CD8-positive, alpha-beta memory T cell (primary cell): ENCODE results near the gene UBE2J2. TPM values are rescaled to one million over a fixed set of nuclear protein-coding genes. Genes with fewer than 3 reads are reported as not detected.

ENCODE experiments used
- CTCF ChIA-PET: fragments of 350-600 bp; sonication (Branson Sonifier 250); formaldehyde crosslinking; loops from one replicate; lab custom pipeline; 2021; ENCODE audit warnings: antibody characterized with exemption; lab: Charles Lee
- POLR2A ChIA-PET: fragments of 350-600 bp; sonication (Branson Sonifier 250); formaldehyde crosslinking; loops from one replicate; lab custom pipeline; 2021; ENCODE audit warnings: antibody characterized with exemption; lab: Charles Lee
- DNase-seq, 5 donors: peaks; one replicate each; pipeline versions ENCODE4 v3.0.0 to v3.0.0-alpha.2; 2020 to 2022; ENCODE audit warnings: mixed read lengths in 1 of 5
- H3K27ac ChIP-seq: one replicate; pipeline ENCODE4 v1.7.0; 2013; ENCODE audit warnings: low read depth, mild to moderate bottlenecking, low read length, moderate library complexity
- H3K27me3 ChIP-seq: 2 replicates; pipeline ENCODE4 v1.7.0; 2013; ENCODE audit warnings: low read length, mild to moderate bottlenecking; ENCODE audit not compliant: insufficient read depth, poor library complexity, severe bottlenecking
- H3K36me3 ChIP-seq: 2 replicates; pipeline ENCODE4 v1.7.0; 2013; ENCODE audit warnings: mild to moderate bottlenecking, low read length, moderate library complexity; ENCODE audit not compliant: insufficient read depth
- H3K4me1 ChIP-seq: 2 replicates; pipeline ENCODE4 v1.7.0; 2013; ENCODE audit warnings: mild to moderate bottlenecking, low read length, moderate library complexity; ENCODE audit not compliant: insufficient read depth
- H3K4me3 ChIP-seq: 2 replicates; pipeline ENCODE4 v1.7.0; 2013; ENCODE audit warnings: mild to moderate bottlenecking, low read length
- H3K9me3 ChIP-seq: 2 replicates; pipeline ENCODE4 v1.7.0; 2013; ENCODE audit warnings: mild to moderate bottlenecking, low read length
- H3K27ac Mint-ChIP-seq, 8 donors: one replicate each; pipeline ENCODE4 v1.8.0; 2020 to 2021; ENCODE audit warnings: mixed read lengths in 8 of 8, mild to moderate bottlenecking in 6 of 8, inconsistent platforms in 3 of 8, moderate library complexity in 3 of 8
- H3K27me3 Mint-ChIP-seq, 2 donors: one replicate each; pipeline ENCODE4 v1.8.0; 2020 to 2021; ENCODE audit warnings: mixed read lengths in 2 of 2, mild to moderate bottlenecking in 1 of 2, moderate library complexity in 1 of 2
- H3K36me3 Mint-ChIP-seq, 3 donors: one replicate each; pipeline ENCODE4 v1.8.0; 2020 to 2021; ENCODE audit warnings: mixed read lengths in 3 of 3, inconsistent platforms in 1 of 3, mild to moderate bottlenecking in 1 of 3
- H3K4me1 Mint-ChIP-seq, 3 donors: one replicate each; pipeline ENCODE4 v1.8.0; 2020 to 2021; ENCODE audit warnings: mixed read lengths in 3 of 3, inconsistent platforms in 1 of 3, mild to moderate bottlenecking in 1 of 3
- H3K4me3 Mint-ChIP-seq, 7 donors: one replicate each; pipeline ENCODE4 v1.8.0; 2020 to 2021; ENCODE audit warnings: mixed read lengths in 7 of 7, mild to moderate bottlenecking in 6 of 7, moderate library complexity in 4 of 7, inconsistent platforms in 2 of 7
- H3K9me3 Mint-ChIP-seq, 5 donors: one replicate each; pipeline ENCODE4 v1.8.0; 2020 to 2022; ENCODE audit warnings: mixed read lengths in 5 of 5, mild to moderate bottlenecking in 3 of 5, moderate library complexity in 2 of 5, inconsistent platforms in 1 of 5
- polyA plus RNA-seq: library from polyadenylated mRNA; unstranded; fragments of 300-500 nt; fragmentation: Illumina TruSeq; gene quantifications from one replicate; pipeline ENCODE4 v1.2.3, GENCODE V29; 2021
- total RNA-seq, 2 experiments: library from RNA; stranded (reverse); gene quantifications; one replicate each; pipeline ENCODE4 v1.2.3, GENCODE V29; 2021

UBE2J2 gene
- total and polyA plus RNA-seq, 3 experiments from 2014 or later, result 76.7 to 79.7 (median 79.3) TPM

DNA sequence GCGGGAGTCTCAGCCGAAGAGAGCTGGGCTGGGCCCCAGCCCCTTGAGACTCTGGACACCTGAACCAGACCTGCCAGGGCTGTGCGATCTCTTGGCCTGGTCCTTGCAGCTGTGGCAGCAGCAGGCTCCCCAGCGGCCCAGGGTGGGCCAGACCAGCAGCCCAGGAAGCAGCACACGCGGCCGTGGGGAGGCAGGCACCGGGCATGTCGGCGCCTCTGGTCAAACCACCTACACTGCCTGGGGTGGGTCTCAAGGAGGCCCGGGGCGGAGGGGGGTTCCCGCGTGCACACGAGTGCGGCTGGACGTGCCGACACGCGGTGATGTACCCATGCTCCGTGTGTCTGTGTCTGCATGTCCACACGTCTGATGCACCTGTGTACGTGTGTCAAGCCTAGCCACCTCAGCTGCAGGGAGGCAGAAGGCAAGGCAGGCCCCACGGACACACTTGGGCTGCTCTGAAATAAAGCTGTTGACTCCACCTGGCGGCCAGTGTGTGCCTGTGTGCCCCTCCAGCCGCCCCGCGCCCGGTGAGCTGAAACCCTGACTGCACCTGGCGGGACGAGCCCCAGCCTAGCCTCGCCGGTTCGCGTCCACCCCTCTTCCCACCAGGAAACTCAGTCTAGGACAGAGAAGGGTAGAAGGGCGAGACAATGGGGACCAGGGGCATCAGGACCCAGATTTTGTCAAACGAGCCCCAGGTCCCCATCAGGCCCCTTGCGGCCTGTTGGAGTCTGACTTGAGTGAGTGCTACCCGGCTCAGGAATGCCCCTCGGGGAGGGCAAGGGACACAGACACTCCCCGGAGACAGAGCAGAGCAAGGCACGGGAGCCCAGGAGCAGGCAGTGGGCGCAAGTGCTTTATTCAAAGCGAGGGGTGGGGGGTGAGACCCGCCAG, 18.1 kb upstream of the UBE2J2 start:
- H3K4me1 ChIP-seq, result no peaks in the 10 kb centered on the region
- Mint-ChIP-seq H3K9me3 (no peaks in the 10 kb centered on the region), H3K27ac (no peak overlapping the region), H3K36me3 (no peaks in the 10 kb centered on the region), H3K4me1 (peaks cover 0 to 4% (median 0%) of the 10 kb centered on the region in 3 donors), H3K27me3 (no peaks in the 10 kb centered on the region), H3K4me3 (no peak overlapping the region)
- no peaks in the 10 kb centered on the region for H3K9me3 ChIP-seq
- no peak overlapping the region for H3K4me3 ChIP-seq
- H3K27me3 ChIP-seq, result no peaks in the 10 kb centered on the region
- no peaks in the 10 kb centered on the region for H3K36me3 ChIP-seq
- peak; percentile 48 to 78 (median 55) for DNase-seq
- POLR2A ChIA-PET, result interaction anchor here (1.0 kb wide), 1 partner anchor 13 kb away, joined by 3 read pairs; no protein-coding TSS in a partner anchor
- no peak overlapping the region for H3K27ac ChIP-seq
- CTCF ChIA-PET, result interaction anchor here (0.6 to 2.7 kb wide), 12 partner anchors 8 to 307 kb away, joined by 3 to 52 read pairs (median 4); no protein-coding TSS in a partner anchor

DNA sequence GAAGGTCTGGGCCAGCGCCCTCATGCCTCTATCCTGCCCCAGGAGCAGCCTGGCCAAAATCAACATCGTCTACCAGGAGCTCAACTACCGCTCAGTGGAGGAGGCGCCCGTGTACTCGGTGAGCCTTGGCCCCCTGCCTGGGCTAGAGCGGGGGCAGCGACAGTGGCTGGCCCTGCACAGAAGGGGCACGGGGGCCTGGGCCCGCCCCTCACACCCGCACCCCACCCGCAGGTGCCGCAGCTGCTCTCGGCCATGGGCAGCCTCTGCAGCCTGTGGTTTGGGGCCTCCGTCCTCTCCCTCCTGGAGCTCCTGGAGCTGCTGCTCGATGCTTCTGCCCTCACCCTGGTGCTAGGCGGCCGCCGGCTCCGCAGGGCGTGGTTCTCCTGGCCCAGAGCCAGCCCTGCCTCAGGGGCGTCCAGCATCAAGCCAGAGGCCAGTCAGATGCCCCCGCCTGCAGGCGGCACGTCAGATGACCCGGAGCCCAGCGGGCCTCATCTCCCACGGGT, 17.4 kb upstream of the UBE2J2 start:
- POLR2A ChIA-PET, result interaction anchor here (1.0 kb wide), 1 partner anchor 14 kb away, joined by 3 read pairs; no protein-coding TSS in a partner anchor
- no peak overlapping the region for H3K4me3 ChIP-seq
- H3K9me3 ChIP-seq, result no peaks in the 10 kb centered on the region
- no peaks in the 10 kb centered on the region for H3K27me3 ChIP-seq
- no peak for DNase-seq
- Mint-ChIP-seq H3K27me3 (no peaks in the 10 kb centered on the region), H3K36me3 (no peaks in the 10 kb centered on the region), H3K27ac (no peak overlapping the region), H3K9me3 (no peaks in the 10 kb centered on the region), H3K4me1 (peaks cover 0 to 4% (median 0%) of the 10 kb centered on the region in 3 donors), H3K4me3 (no peak overlapping the region)
- no peaks in the 10 kb centered on the region for H3K36me3 ChIP-seq
- no peaks in the 10 kb centered on the region for H3K4me1 ChIP-seq
- no peak overlapping the region for H3K27ac ChIP-seq
- CTCF ChIA-PET, result interaction anchor here (1.1 to 2.7 kb wide), 10 partner anchors 9 to 307 kb away, joined by 3 to 52 read pairs (median 4); no protein-coding TSS in a partner anchor

DNA sequence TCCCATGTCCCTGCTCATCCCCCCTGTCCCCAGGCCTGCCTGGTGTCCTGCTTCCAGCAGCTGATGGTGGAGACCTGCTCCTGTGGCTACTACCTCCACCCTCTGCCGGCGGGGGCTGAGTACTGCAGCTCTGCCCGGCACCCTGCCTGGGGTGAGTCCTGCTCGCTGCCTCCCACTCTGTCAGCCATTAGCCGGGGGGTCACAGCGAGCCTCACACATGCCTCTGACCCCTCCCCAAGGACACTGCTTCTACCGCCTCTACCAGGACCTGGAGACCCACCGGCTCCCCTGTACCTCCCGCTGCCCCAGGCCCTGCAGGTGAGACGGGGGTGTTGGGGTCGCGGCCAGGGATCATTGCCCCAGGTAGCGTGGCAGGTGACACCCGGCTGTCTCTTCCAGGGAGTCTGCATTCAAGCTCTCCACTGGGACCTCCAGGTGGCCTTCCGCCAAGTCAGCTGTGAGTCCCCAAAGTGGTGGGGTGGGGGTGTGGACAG, 16.6 kb upstream of the UBE2J2 start:
- no peaks in the 10 kb centered on the region for H3K9me3 ChIP-seq
- Mint-ChIP-seq H3K4me3 (no peak overlapping the region), H3K36me3 (no peaks in the 10 kb centered on the region), H3K27me3 (no peaks in the 10 kb centered on the region), H3K27ac (no peak overlapping the region), H3K4me1 (peaks cover 0 to 4% (median 0%) of the 10 kb centered on the region in 3 donors), H3K9me3 (no peaks in the 10 kb centered on the region)
- no peak overlapping the region for H3K27ac ChIP-seq
- peak in 4 of 5 donors; percentile 36 to 67 (median 58) for DNase-seq
- H3K4me3 ChIP-seq, result no peak overlapping the region
- POLR2A ChIA-PET, result no interaction called here
- H3K4me1 ChIP-seq, result no peaks in the 10 kb centered on the region
- H3K27me3 ChIP-seq, result no peaks in the 10 kb centered on the region
- H3K36me3 ChIP-seq, result no peaks in the 10 kb centered on the region
- CTCF ChIA-PET, result interaction anchor here (1.6 to 2.7 kb wide), 2 partner anchors 10 to 169 kb away, joined by 6 to 52 read pairs; no protein-coding TSS in a partner anchor

DNA sequence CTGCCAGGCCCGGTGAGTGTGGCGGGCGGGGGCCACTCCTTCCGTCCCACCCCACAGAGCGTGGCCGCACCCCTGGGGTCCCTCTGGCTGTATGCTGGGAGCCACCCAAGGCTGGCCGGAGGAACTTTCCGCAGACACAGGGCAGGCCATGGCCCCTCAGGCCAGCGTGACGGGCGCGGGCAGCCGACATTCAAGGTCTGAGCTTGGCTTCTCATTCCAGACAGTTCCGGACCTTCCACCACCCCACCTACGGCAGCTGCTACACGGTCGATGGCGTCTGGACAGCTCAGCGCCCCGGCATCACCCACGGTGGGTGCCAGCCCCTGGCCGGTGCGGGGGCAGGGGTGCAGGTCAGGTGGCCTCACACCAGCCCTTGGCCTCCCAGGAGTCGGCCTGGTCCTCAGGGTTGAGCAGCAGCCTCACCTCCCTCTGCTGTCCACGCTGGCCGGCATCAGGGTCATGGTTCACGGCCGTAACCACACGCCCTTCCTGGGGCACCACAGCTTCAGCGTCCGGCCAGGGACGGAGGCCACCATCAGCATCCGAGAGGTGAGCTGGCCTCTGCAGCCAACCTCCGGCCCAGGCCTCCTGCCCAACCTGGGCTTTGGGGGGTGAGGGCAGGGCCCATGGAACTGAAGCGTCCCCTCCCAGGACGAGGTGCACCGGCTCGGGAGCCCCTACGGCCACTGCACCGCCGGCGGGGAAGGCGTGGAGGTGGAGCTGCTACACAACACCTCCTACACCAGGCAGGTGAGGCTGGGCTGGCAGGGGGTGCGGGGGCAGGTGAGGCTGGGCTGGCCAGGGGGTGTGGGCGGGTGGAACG, 13.8 kb upstream of the UBE2J2 start:
- Histone ChIP-seq H3K4me3 (no peak overlapping the region), H3K27me3 (no peaks in the 10 kb centered on the region), H3K36me3 (no peaks in the 10 kb centered on the region), H3K27ac (no peak overlapping the region), H3K4me1 (no peaks in the 10 kb centered on the region), H3K9me3 (no peaks in the 10 kb centered on the region)
- H3K27me3 Mint-ChIP-seq, result no peaks in the 10 kb centered on the region
- CTCF ChIA-PET, result interaction anchor here (0.7 kb wide), 1 partner anchor 15 kb away, joined by 3 read pairs; no protein-coding TSS in a partner anchor
- H3K27ac Mint-ChIP-seq, result no peak overlapping the region
- no peaks in the 10 kb centered on the region for H3K9me3 Mint-ChIP-seq
- H3K4me1 Mint-ChIP-seq, result peaks cover 0 to 4% (median 0%) of the 10 kb centered on the region in 3 donors
- no peak overlapping the region for H3K4me3 Mint-ChIP-seq
- no peaks in the 10 kb centered on the region for H3K36me3 Mint-ChIP-seq
- DNase-seq, result no peak
- POLR2A ChIA-PET, result no interaction called here

DNA sequence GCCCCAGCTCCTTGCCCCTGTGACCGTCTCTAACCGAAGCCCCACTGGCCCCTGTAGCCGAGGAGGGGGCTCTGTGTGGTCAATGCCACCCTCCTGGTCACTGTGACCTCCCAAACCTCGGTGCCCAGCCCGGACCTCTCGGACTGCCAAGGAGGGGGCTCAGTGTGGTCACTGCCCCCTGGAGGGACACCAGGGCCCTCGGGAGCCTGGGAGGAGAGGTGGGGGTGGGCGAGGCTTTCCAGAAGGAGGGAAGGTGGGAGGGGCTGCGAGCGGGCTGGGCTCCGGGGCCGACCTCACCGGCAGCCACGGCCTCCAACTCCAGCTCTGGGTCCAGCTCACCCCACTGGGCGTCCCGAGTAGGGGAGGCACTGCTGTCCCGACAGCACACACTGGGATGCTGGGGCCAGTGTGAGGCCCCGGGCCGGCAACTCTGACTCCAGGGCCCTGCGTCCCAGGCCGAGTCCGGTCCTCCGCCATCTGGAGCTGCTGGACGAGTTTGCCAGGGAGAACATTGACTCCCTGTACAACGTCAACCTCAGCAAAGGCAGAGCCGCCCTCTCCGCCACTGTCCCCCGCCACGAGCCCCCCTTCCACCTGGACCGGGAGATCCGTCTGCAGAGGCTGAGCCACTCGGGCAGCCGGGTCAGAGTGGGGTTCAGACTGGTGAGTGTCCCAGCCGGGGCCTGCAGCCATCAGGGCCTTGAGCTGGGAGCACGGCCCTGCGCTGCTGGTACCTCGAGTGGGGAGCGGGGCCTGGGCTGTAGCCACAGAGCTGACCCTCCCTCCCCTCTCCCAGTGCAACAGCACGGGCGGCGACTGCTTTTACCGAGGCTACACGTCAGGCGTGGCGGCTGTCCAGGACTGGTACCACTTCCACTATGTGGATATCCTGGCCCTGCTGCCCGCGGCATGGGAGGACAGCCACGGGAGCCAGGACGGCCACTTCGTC, 12.9 kb upstream of the UBE2J2 start:
- Mint-ChIP-seq H3K36me3 (no peaks in the 10 kb centered on the region), H3K27ac (no peak overlapping the region), H3K9me3 (no peaks in the 10 kb centered on the region), H3K27me3 (no peaks in the 10 kb centered on the region), H3K4me3 (no peak overlapping the region), H3K4me1 (no peaks in the 10 kb centered on the region)
- Histone ChIP-seq H3K36me3 (no peaks in the 10 kb centered on the region), H3K4me1 (no peaks in the 10 kb centered on the region), H3K9me3 (no peaks in the 10 kb centered on the region), H3K27ac (no peak overlapping the region), H3K4me3 (no peak overlapping the region), H3K27me3 (no peaks in the 10 kb centered on the region)
- DNase-seq, result no peak
- ChIA-PET CTCF (interaction anchor here (0.7 to 1.1 kb wide), 2 partner anchors 16 to 164 kb away, joined by 3 to 4 read pairs; no protein-coding TSS in a partner anchor), POLR2A (no interaction called here)

DNA sequence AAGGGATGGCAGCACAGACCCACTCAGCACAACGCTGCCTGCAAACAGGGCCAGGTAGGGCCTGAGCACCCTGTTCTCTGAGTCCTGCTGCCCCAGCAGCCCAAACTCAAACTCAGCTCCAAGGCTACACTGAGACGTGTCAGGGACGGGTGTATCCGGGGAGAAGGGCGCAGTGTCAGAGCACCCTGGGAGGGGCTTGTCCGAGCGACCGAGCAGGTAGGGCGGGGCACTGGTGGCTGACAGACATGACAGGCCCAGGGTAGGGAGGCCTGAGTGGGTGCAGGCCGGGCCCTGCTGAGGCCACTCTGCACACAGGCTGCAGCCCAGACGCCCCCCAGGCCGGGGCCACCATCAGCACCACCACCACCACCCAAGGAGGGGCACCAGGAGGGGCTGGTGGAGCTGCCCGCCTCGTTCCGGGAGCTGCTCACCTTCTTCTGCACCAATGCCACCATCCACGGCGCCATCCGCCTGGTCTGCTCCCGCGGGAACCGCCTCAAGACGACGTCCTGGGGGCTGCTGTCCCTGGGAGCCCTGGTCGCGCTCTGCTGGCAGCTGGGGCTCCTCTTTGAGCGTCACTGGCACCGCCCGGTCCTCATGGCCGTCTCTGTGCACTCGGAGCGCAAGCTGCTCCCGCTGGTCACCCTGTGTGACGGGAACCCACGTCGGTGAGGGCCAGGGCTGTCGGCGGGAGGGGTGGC, 12.1 kb upstream of the UBE2J2 start:
- Mint-ChIP-seq H3K9me3 (no peaks in the 10 kb centered on the region), H3K27me3 (no peaks in the 10 kb centered on the region), H3K4me1 (no peaks in the 10 kb centered on the region), H3K4me3 (no peak overlapping the region), H3K27ac (no peak overlapping the region), H3K36me3 (no peaks in the 10 kb centered on the region)
- DNase-seq, result no peak
- Histone ChIP-seq H3K36me3 (no peaks in the 10 kb centered on the region), H3K4me3 (no peak overlapping the region), H3K4me1 (no peaks in the 10 kb centered on the region), H3K27me3 (no peaks in the 10 kb centered on the region), H3K27ac (no peak overlapping the region), H3K9me3 (no peaks in the 10 kb centered on the region)
- CTCF ChIA-PET, result interaction anchor here (1.1 kb wide), 1 partner anchor 163 kb away, joined by 4 read pairs; no protein-coding TSS in a partner anchor
- POLR2A ChIA-PET, result no interaction called here
